ENCODE data around the gene BST2.

DNA sequence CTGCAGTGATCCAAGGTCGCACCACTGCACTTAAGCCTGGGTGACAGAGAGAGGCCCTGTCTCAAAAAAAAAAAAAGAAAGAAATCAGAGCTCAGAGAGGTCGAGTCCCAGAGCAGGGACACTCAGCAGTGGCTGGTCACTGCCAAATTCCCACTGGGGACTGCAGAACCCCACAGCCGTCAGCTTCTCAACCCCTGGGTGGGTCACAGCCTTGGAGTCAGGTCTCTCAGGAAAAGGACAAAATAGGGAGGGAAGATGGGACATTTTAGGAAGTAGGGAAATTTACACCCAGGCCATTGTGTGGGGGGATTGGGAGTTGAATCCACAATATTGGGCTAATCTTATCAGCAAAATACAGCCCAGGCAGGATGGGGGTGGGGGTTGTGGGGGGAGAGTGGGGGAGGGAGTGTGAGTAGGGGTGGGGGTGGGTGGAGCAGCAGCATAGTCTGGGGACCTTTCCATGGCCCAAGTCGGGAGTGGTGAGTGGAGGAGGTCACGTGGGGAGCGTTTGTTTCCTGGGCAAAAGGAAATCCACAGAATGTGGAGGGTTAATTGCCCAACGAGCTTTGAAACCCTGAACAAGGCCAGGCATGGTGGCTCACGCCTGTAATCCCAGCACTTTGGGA, 6.4 kb downstream of the BST2 start:
- TF ChIP-seq, protein P1, sequence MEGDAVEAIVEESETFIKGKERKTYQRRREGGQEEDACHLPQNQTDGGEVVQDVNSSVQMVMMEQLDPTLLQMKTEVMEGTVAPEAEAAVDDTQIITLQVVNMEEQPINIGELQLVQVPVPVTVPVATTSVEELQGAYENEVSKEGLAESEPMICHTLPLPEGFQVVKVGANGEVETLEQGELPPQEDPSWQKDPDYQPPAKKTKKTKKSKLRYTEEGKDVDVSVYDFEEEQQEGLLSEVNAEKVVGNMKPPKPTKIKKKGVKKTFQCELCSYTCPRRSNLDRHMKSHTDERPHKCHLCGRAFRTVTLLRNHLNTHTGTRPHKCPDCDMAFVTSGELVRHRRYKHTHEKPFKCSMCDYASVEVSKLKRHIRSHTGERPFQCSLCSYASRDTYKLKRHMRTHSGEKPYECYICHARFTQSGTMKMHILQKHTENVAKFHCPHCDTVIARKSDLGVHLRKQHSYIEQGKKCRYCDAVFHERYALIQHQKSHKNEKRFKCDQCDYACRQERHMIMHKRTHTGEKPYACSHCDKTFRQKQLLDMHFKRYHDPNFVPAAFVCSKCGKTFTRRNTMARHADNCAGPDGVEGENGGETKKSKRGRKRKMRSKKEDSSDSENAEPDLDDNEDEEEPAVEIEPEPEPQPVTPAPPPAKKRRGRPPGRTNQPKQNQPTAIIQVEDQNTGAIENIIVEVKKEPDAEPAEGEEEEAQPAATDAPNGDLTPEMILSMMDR (conservative IDR thresholded peaks at IDR 0.05; ENCODE audit: low read depth, low read length) = no peak
- TF ChIP-seq EZH2 (IDR thresholded peaks at IDR 0.05; ENCODE audit: low read length, unreplicated experiment) = no peak
